ENCODE measurements around the gene RET.
"Not testable (repeated sequence)": the region's sequence is repeated elsewhere in the genome, so short reads cannot be mapped to it uniquely, and the experiment has no call there.

Gene RET

GRCh38 chr10:43136995-43137716 is 60.3 kb downstream of the RET start:
- TF ChIP-seq FOXP2 (optimal IDR thresholded peaks at IDR 0.05; ENCODE audit: control extremely low read depth, extremely low read length, insufficient read depth) (no peak), POLR2AphosphoS5 (IDR thresholded peaks at IDR 0.05; ENCODE audit: borderline replicate concordance, low read depth, low read length) (no peak), EZH2 (IDR thresholded peaks at IDR 0.05) (no peak)
- Histone ChIP-seq H3K4me3 (peak overlapping the region; percentile 84), H3K36me3 (ENCODE audit: insufficient read depth, low read length) (no peaks in the 10 kb centered on the region), H3K9me3 (ENCODE audit: low read depth, low read length) (no peaks in the 10 kb centered on the region), H3K27ac (peak overlapping the region; percentile 73), H3K9ac (ENCODE audit: insufficient read length) (peak overlapping the region; percentile 67)
- DNase-seq (ENCODE audit: low read depth, low spot score) = no peak

- Histone ChIP-seq H3K36me3 (ENCODE audit: insufficient read depth, low read length) (no peaks in the 10 kb centered on the region), H3K9me3 (ENCODE audit: low read depth, low read length) (no peaks in the 10 kb centered on the region), H3K4me3 (peak overlapping the region; percentile 84), H3K27ac (peak overlapping the region; percentile 73), H3K9ac (ENCODE audit: insufficient read length) (peak overlapping the region; percentile 67)
- no peak for DNase-seq (ENCODE audit: low read depth, low spot score)
- TF ChIP-seq EZH2 (IDR thresholded peaks at IDR 0.05) = no peak
- no peak for TF ChIP-seq FOXP2 (optimal IDR thresholded peaks at IDR 0.05; ENCODE audit: control extremely low read depth, extremely low read length, insufficient read depth)
- TF ChIP-seq POLR2AphosphoS5 (IDR thresholded peaks at IDR 0.05; ENCODE audit: borderline replicate concordance, low read depth, low read length) = no peak
Measured at GRCh38 chr10:43137717-43138020, 60.8 kb downstream of the RET start.

GRCh38 chr10:43138021-43138756 is 61.3 kb downstream of the RET start, which contains the start of gene CSGALNACT2:
Gene CSGALNACT2 (plus strand): TSS chr10:43138445. CDS start chr10:43155150, 16,705 bp downstream.
- H3K9me3 ChIP-seq (ENCODE audit: low read depth, low read length) = no peaks in the 10 kb centered on the region
- H3K4me3 ChIP-seq = peak within 1 kb of the TSS; percentile 84
- peak within 1 kb of the TSS; percentile 73 for H3K27ac ChIP-seq
- peak within 1 kb of the TSS; percentile 67 for H3K9ac ChIP-seq (ENCODE audit: insufficient read length)
- no peak for DNase-seq (ENCODE audit: low read depth, low spot score)
- no peaks in the 10 kb centered on the region for H3K36me3 ChIP-seq (ENCODE audit: insufficient read depth, low read length)
- no peak for TF ChIP-seq EZH2 (IDR thresholded peaks at IDR 0.05)
- peak; percentile 62 for TF ChIP-seq POLR2AphosphoS5 (IDR thresholded peaks at IDR 0.05; ENCODE audit: borderline replicate concordance, low read depth, low read length)

- no peaks in the 10 kb centered on the region for H3K9me3 ChIP-seq (ENCODE audit: low read depth, low read length)
- no peak for DNase-seq (ENCODE audit: low read depth, low spot score)
- no peak for TF ChIP-seq EZH2 (IDR thresholded peaks at IDR 0.05)
- no peak for TF ChIP-seq FOXP2 (optimal IDR thresholded peaks at IDR 0.05; ENCODE audit: control extremely low read depth, extremely low read length, insufficient read depth)
- TF ChIP-seq POLR2AphosphoS5 (IDR thresholded peaks at IDR 0.05; ENCODE audit: borderline replicate concordance, low read depth, low read length) = no peak
- no peak overlapping the region for H3K27ac ChIP-seq
- H3K36me3 ChIP-seq (ENCODE audit: insufficient read depth, low read length) = no peaks in the 10 kb centered on the region
- H3K9ac ChIP-seq (ENCODE audit: insufficient read length) = peak overlapping the region; percentile 51
- H3K4me3 ChIP-seq = peak overlapping the region; percentile 84
Measured at GRCh38 chr10:43138757-43139241, 61.9 kb downstream of the RET start.

GRCh38 chr10:43141421-43141820 is 64.6 kb downstream of the RET start:
- Histone ChIP-seq H3K9ac (ENCODE audit: insufficient read length) (no peak overlapping the region), H3K27ac (no peak overlapping the region), H3K36me3 (ENCODE audit: insufficient read depth, low read length) (no peaks in the 10 kb centered on the region), H3K9me3 (ENCODE audit: low read depth, low read length) (no peaks in the 10 kb centered on the region), H3K4me3 (no peak overlapping the region)
- TF ChIP-seq FOXP2 (optimal IDR thresholded peaks at IDR 0.05; ENCODE audit: control extremely low read depth, extremely low read length, insufficient read depth) = no peak
- TF ChIP-seq EZH2 (IDR thresholded peaks at IDR 0.05) = no peak
- TF ChIP-seq POLR2AphosphoS5 (IDR thresholded peaks at IDR 0.05; ENCODE audit: borderline replicate concordance, low read depth, low read length) = no peak
- DNase-seq (ENCODE audit: low read depth, low spot score) = no peak

- Histone ChIP-seq H3K27ac (no peak overlapping the region), H3K9ac (ENCODE audit: insufficient read length) (no peak overlapping the region), H3K4me3 (no peak overlapping the region), H3K36me3 (ENCODE audit: insufficient read depth, low read length) (no peaks in the 10 kb centered on the region), H3K9me3 (ENCODE audit: low read depth, low read length) (no peaks in the 10 kb centered on the region)
- TF ChIP-seq FOXP2 (optimal IDR thresholded peaks at IDR 0.05; ENCODE audit: control extremely low read depth, extremely low read length, insufficient read depth) (no peak), EZH2 (IDR thresholded peaks at IDR 0.05) (no peak), POLR2AphosphoS5 (IDR thresholded peaks at IDR 0.05; ENCODE audit: borderline replicate concordance, low read depth, low read length) (no peak)
- no peak for DNase-seq (ENCODE audit: low read depth, low spot score)
Measured at GRCh38 chr10:43145311-43145710, 68.4 kb downstream of the RET start.

GRCh38 chr10:43145936-43146335 is 69.1 kb downstream of the RET start:
- H3K9me3 ChIP-seq (ENCODE audit: low read depth, low read length); H3K9ac ChIP-seq (ENCODE audit: insufficient read length); H3K27ac ChIP-seq; H3K4me3 ChIP-seq; H3K36me3 ChIP-seq (ENCODE audit: insufficient read depth, low read length); DNase-seq (ENCODE audit: low read depth, low spot score): not testable (repeated sequence)

- H3K9ac ChIP-seq (ENCODE audit: insufficient read length) = no peak overlapping the region
- H3K9me3 ChIP-seq (ENCODE audit: low read depth, low read length) = no peaks in the 10 kb centered on the region
- H3K27ac ChIP-seq = no peak overlapping the region
- H3K4me3 ChIP-seq = no peak overlapping the region
- DNase-seq (ENCODE audit: low read depth, low spot score) = no peak
- TF ChIP-seq FOXP2 (optimal IDR thresholded peaks at IDR 0.05; ENCODE audit: control extremely low read depth, extremely low read length, insufficient read depth) = no peak
- TF ChIP-seq POLR2AphosphoS5 (IDR thresholded peaks at IDR 0.05; ENCODE audit: borderline replicate concordance, low read depth, low read length) = no peak
- TF ChIP-seq EZH2 (IDR thresholded peaks at IDR 0.05) = no peak
- no peaks in the 10 kb centered on the region for H3K36me3 ChIP-seq (ENCODE audit: insufficient read depth, low read length)
Measured at GRCh38 chr10:43151371-43151770, 74.5 kb downstream of the RET start.
